Karpas-422 (cell line): ENCODE data around the gene SLC30A1. TPM values are rescaled to one million over a fixed set of nuclear protein-coding genes. Genes with fewer than 3 reads are reported as not detected.

Source experiments
- DNase-seq: peaks from one replicate; pipeline ENCODE4 v3.0.0-alpha.2; 2015
- H2AFZ ChIP-seq: fragments of 200-600 bp; sonication (generic); 2 replicates; pipeline ENCODE4 v1.6.1; 2014; ENCODE audit warnings: antibody characterized with exemption, low read length, mixed read lengths
- H3K27ac ChIP-seq: fragments of 200-600 bp; sonication (generic); 2 replicates; pipeline ENCODE4 v1.5.1; 2014; ENCODE audit warnings: mild to moderate bottlenecking, low read length, moderate library complexity
- H3K27me3 ChIP-seq: fragments of 200-600 bp; sonication (generic); 2 replicates; pipeline ENCODE4 v1.6.1; 2014; ENCODE audit warnings: low read length, mixed read lengths
- H3K36me3 ChIP-seq: fragments of 200-600 bp; sonication (generic); 2 replicates; pipeline ENCODE4 v1.6.1; 2014; ENCODE audit warnings: low read length, mixed read lengths; ENCODE audit not compliant: insufficient read depth
- H3K4me1 ChIP-seq: fragments of 200-600 bp; sonication (generic); 2 replicates; pipeline ENCODE4 v1.6.1; 2014; ENCODE audit warnings: mild to moderate bottlenecking, low read length, mixed read lengths
- H3K4me2 ChIP-seq: fragments of 200-600 bp; sonication (generic); 2 replicates; pipeline ENCODE4 v1.6.1; 2014; ENCODE audit warnings: low read length, low read depth, mild to moderate bottlenecking; ENCODE audit not compliant: poor library complexity, severe bottlenecking
- H3K4me3 ChIP-seq: fragments of 200-600 bp; sonication (generic); 2 replicates; pipeline ENCODE4 v1.5.1; 2014; ENCODE audit warnings: mild to moderate bottlenecking, antibody characterized with exemption, low read length, mixed read lengths
- H3K79me2 ChIP-seq: fragments of 200-600 bp; sonication (generic); 2 replicates; pipeline ENCODE4 v1.6.1; 2014; ENCODE audit warnings: mild to moderate bottlenecking, low read length, mixed read lengths
- H3K9ac ChIP-seq: fragments of 200-600 bp; sonication (generic); 2 replicates; pipeline ENCODE4 v1.6.0; 2014; ENCODE audit warnings: low read length
- H3K9me2 ChIP-seq: fragments of 200-600 bp; sonication (generic), shearing (Covaris generic); replicated peaks from 2 replicates; pipeline ENCODE4 v1.6.0; 2014; ENCODE audit warnings: mild to moderate bottlenecking, low read length, moderate library complexity; ENCODE audit not compliant: insufficient read depth
- H3K9me3 ChIP-seq: fragments of 300-700, 200-600 bp; sonication (generic); 2 replicates; pipeline ENCODE4 v1.6.1; 2014; ENCODE audit warnings: low read length, mixed read lengths
- H4K20me1 ChIP-seq: fragments of 200-600 bp; sonication (generic); 2 replicates; pipeline ENCODE4 v1.6.1; 2014; ENCODE audit warnings: mild to moderate bottlenecking, antibody characterized with exemption, low read length, low read depth; ENCODE audit not compliant: insufficient read depth
- total RNA-seq: library from RNA; depleted of rRNA; stranded (reverse); fragments of >200 nt; shearing (Covaris generic); gene quantifications from 2 replicates; pipeline ENCODE4 v1.2.3, GENCODE V29; 2014; ENCODE audit warnings: low replicate concordance

Gene SLC30A1
- total RNA-seq, 1 experiment from 2014 or later: 16.7 TPM

- H2AFZ ChIP-seq: no peak overlapping the region
- H3K4me3 ChIP-seq: no peak overlapping the region
- H3K27ac ChIP-seq: no peak overlapping the region
- DNase-seq: no peak
- H3K9me3 ChIP-seq: no peaks in the 10 kb centered on the region
- H4K20me1 ChIP-seq: no peaks in the 10 kb centered on the region
- no peaks in the 10 kb centered on the region for H3K9me2 ChIP-seq
- H3K27me3 ChIP-seq: no peaks in the 10 kb centered on the region
- H3K9ac ChIP-seq: no peak overlapping the region
- no peaks in the 10 kb centered on the region for H3K36me3 ChIP-seq
- H3K4me2 ChIP-seq: no peak overlapping the region
- H3K79me2 ChIP-seq: no peaks in the 10 kb centered on the region
- no peaks in the 10 kb centered on the region for H3K4me1 ChIP-seq
Measured at GRCh38 chr1:211551638-211552460, 27.1 kb downstream of the SLC30A1 start.

DNA sequence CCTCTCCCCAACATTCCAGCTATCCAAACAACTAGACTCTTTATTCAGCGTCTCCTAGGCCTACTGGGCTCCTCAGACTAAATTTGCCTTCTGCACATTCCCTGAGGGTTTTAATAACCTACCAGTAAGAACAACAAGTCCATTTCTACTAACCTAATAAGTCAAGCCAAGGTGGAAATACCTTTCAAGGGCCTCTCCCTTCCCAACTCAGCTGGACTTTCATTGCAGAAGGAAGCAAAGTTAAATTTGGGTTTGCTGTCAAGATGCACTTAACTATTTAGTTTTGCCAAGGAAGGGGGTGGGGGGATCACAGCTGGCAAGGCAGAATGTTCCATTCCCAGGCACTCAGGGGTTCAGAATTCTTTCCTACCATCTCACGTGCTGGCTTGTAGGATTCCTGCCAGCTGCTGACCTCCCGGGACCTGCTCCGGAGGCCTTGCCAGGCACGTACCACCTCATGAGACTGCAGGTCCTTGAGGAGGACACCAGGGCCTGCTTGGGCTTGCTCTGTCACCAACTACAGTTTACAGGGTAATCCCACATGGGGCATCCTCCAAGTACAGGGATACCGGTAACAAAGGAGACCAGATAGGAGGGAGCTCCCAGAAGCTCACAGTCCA is 29.8 kb downstream of the SLC30A1 start:
- Histone ChIP-seq H3K27me3 (no peaks in the 10 kb centered on the region), H3K36me3 (no peaks in the 10 kb centered on the region), H3K27ac (no peak overlapping the region), H4K20me1 (no peaks in the 10 kb centered on the region), H3K9ac (no peak overlapping the region), H3K4me3 (no peak overlapping the region), H3K9me2 (no peaks in the 10 kb centered on the region), H3K4me1 (no peaks in the 10 kb centered on the region), H2AFZ (no peak overlapping the region), H3K9me3 (no peaks in the 10 kb centered on the region), H3K4me2 (no peak overlapping the region), H3K79me2 (no peaks in the 10 kb centered on the region)
- DNase-seq: no peak

DNA sequence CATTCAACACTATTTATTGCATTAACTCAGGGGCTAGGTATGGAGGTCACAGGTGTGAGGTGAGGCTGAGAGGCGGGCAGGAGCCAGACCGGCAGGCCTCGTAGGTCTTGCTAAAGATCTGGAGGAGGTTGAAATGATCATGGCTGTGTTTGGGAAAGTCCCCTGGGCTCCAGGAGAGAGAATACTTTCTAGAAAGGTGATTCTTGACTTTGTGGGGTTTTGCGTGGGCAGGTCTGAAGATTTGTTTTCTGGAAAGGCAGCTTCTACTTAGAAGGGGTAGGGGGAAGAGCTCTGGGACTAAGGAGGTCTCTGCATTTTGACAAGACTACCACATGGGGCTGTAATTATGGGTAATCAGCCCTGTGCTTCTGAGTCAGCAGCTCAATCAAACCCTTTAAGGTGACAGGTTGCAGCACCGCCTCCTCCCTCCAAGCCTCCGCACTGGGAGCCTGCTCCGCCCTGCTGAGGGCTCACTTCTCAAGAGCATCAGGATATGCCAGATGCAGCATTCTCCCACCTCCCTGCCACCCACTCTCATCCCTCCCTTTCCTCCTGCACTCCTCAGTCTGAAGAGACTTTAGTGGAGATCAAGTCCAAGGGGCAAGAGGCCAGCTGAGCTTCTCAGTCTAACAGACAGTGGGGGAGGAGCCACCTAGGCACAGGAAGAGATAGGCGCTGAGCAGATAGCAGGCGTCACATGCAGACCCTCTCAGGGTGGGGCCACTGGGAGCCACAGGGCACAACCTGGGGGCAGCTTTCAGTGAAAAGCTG is 30.5 kb downstream of the SLC30A1 start:
- H3K79me2 ChIP-seq: no peaks in the 10 kb centered on the region
- no peaks in the 10 kb centered on the region for H4K20me1 ChIP-seq
- H2AFZ ChIP-seq: no peak overlapping the region
- H3K4me1 ChIP-seq: no peaks in the 10 kb centered on the region
- no peaks in the 10 kb centered on the region for H3K36me3 ChIP-seq
- no peak overlapping the region for H3K9ac ChIP-seq
- H3K27me3 ChIP-seq: no peaks in the 10 kb centered on the region
- no peak overlapping the region for H3K27ac ChIP-seq
- H3K9me2 ChIP-seq: no peaks in the 10 kb centered on the region
- no peak overlapping the region for H3K4me3 ChIP-seq
- H3K9me3 ChIP-seq: no peaks in the 10 kb centered on the region
- no peak for DNase-seq
- no peak overlapping the region for H3K4me2 ChIP-seq

GRCh38 chr1:211547710-211548109 is 31.3 kb downstream of the SLC30A1 start:
- Histone ChIP-seq H4K20me1 (no peaks in the 10 kb centered on the region), H3K9me2 (no peaks in the 10 kb centered on the region), H3K9ac (no peak overlapping the region), H3K36me3 (no peaks in the 10 kb centered on the region), H3K27ac (no peak overlapping the region), H3K4me2 (no peak overlapping the region), H2AFZ (no peak overlapping the region), H3K9me3 (no peaks in the 10 kb centered on the region), H3K27me3 (no peaks in the 10 kb centered on the region), H3K4me3 (no peak overlapping the region), H3K4me1 (no peaks in the 10 kb centered on the region), H3K79me2 (no peaks in the 10 kb centered on the region)
- no peak for DNase-seq

- Histone ChIP-seq H3K27ac (no peak overlapping the region), H3K9me2 (no peaks in the 10 kb centered on the region), H2AFZ (no peak overlapping the region), H3K9ac (no peak overlapping the region), H3K79me2 (no peaks in the 10 kb centered on the region), H3K4me3 (no peak overlapping the region), H3K36me3 (no peaks in the 10 kb centered on the region), H4K20me1 (no peaks in the 10 kb centered on the region), H3K4me2 (no peak overlapping the region), H3K4me1 (no peaks in the 10 kb centered on the region), H3K9me3 (no peaks in the 10 kb centered on the region), H3K27me3 (no peaks in the 10 kb centered on the region)
- no peak for DNase-seq
Measured at GRCh38 chr1:211546543-211546942, 32.4 kb downstream of the SLC30A1 start.

DNA sequence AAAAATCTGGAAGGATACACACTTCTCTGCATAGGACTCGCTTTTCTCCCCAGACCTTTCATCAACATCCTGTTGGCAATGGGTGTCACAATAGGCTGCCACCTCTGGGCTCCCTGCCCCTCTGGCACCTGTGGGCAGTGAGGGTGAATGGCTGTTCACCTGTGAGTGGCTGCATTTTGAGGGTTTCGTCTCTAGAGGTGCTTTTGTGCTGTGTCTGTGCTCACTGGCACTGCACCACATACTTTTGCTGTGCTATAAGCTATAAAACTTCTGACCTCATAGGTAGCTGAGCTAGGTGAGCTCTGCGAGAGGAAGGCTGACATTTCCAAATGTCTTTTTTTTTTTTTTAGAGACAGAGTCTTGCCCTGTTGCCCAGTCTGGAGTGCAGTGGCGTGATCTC is 35.9 kb downstream of the SLC30A1 start:
- Histone ChIP-seq H3K4me2 (no peak overlapping the region), H2AFZ (no peak overlapping the region), H3K9me3 (no peaks in the 10 kb centered on the region), H3K9me2 (no peaks in the 10 kb centered on the region), H3K79me2 (no peaks in the 10 kb centered on the region), H3K4me1 (no peaks in the 10 kb centered on the region), H3K27ac (no peak overlapping the region), H3K27me3 (no peaks in the 10 kb centered on the region), H4K20me1 (no peaks in the 10 kb centered on the region), H3K4me3 (no peak overlapping the region), H3K36me3 (no peaks in the 10 kb centered on the region), H3K9ac (no peak overlapping the region)
- no peak for DNase-seq

- Histone ChIP-seq H3K9me3 (no peaks in the 10 kb centered on the region), H3K36me3 (no peaks in the 10 kb centered on the region), H3K9ac (no peak overlapping the region), H3K4me2 (no peak overlapping the region), H3K27ac (no peak overlapping the region), H3K4me3 (no peak overlapping the region), H4K20me1 (no peaks in the 10 kb centered on the region), H3K27me3 (no peaks in the 10 kb centered on the region), H3K79me2 (no peaks in the 10 kb centered on the region), H3K9me2 (no peaks in the 10 kb centered on the region), H2AFZ (no peak overlapping the region), H3K4me1 (no peaks in the 10 kb centered on the region)
- DNase-seq: no peak
Measured at GRCh38 chr1:211541720-211542477, 37.1 kb downstream of the SLC30A1 start.

GRCh38 chr1:211541278-211541677 is 37.7 kb downstream of the SLC30A1 start:
- no peaks in the 10 kb centered on the region for H3K9me2 ChIP-seq
- no peak overlapping the region for H3K9ac ChIP-seq
- no peak overlapping the region for H3K4me3 ChIP-seq
- DNase-seq: no peak
- no peak overlapping the region for H3K4me2 ChIP-seq
- H3K4me1 ChIP-seq: no peaks in the 10 kb centered on the region
- no peaks in the 10 kb centered on the region for H3K79me2 ChIP-seq
- no peak overlapping the region for H3K27ac ChIP-seq
- no peaks in the 10 kb centered on the region for H4K20me1 ChIP-seq
- H3K27me3 ChIP-seq: no peaks in the 10 kb centered on the region
- no peaks in the 10 kb centered on the region for H3K9me3 ChIP-seq
- no peak overlapping the region for H2AFZ ChIP-seq
- H3K36me3 ChIP-seq: no peaks in the 10 kb centered on the region
